ENCODE measurements around the gene GATA1. TPM values are rescaled to one million over a fixed set of nuclear protein-coding genes. Genes with fewer than 3 reads are reported as not detected.

Gene GATA1
- total RNA-seq, 4 donors from 2014 or later, result not detected

DNA sequence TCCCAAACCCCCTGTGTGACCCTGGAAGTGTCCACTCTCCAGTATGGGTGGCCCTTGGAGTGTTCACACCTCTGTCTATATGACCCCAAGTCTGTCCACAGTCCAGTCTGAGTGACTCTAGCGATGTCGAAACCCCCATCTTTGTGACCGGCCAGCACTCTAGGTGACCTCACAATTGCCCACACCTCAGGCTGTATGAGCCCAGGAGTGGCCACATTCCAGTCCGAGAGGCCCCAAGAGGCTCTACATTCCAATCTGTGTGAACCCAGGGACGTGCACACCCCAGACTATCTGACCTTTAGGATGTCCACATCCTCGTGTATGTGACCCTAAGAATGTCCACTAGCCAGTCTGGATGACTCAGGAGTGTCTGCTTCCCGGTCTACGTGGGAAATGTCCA, 32.2 kb upstream of the GATA1 start:
- no peak for DNase-seq
- TF ChIP-seq, protein P1, sequence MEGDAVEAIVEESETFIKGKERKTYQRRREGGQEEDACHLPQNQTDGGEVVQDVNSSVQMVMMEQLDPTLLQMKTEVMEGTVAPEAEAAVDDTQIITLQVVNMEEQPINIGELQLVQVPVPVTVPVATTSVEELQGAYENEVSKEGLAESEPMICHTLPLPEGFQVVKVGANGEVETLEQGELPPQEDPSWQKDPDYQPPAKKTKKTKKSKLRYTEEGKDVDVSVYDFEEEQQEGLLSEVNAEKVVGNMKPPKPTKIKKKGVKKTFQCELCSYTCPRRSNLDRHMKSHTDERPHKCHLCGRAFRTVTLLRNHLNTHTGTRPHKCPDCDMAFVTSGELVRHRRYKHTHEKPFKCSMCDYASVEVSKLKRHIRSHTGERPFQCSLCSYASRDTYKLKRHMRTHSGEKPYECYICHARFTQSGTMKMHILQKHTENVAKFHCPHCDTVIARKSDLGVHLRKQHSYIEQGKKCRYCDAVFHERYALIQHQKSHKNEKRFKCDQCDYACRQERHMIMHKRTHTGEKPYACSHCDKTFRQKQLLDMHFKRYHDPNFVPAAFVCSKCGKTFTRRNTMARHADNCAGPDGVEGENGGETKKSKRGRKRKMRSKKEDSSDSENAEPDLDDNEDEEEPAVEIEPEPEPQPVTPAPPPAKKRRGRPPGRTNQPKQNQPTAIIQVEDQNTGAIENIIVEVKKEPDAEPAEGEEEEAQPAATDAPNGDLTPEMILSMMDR (IDR thresholded peaks at IDR 0.05), result no peak
- no peak for TF ChIP-seq POLR2A (IDR thresholded peaks at IDR 0.05)
- Histone ChIP-seq H3K27me3 (no peaks in the 10 kb centered on the region), H3K27ac (no peak overlapping the region), H3K9me3 (no peaks in the 10 kb centered on the region), H3K4me1 (no peaks in the 10 kb centered on the region), H3K4me3 (no peak overlapping the region), H3K36me3 (no peaks in the 10 kb centered on the region)

DNA sequence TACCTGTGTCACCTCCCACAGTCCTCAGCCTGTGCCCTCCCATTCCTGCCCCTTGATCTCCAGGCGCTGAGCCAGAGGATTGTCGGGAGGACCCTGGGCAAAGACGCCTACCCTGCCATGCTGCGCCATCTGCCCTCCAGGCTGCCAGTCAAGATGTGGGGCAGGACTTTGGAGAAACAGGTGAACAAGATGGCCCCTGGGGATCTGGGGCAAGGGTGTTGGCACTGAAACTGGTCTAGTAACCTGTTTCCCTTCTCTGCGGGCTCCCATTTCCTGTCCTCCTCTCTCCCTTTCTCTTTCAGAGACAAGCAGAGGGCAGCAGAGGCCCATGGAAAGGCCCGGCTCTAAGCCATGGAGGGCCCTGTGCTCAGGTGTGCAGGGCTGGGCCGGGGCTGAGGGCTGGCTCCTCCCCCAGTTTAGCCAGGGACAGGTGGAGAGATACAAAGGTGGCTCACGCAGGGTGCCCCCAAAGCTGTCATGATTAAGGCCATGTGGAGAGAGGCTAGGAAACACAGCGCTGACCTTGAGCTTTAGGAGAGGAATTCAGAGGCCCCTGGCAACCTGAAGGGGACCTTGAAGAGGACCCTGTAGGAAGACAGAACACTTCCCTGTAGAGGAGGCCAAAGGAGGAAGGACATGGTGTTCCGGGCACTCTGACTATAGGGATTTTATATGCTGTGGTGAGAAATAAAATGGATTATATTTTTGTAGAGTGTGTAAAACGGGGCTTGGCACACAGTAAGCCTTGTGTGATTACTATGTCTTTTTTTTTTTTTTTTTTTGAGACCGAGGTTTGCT, 24.5 kb upstream of the GATA1 start, which contains the start of gene GLOD5:
Gene GLOD5 (plus strand): TSS at position 74 of the 798 bp plus-strand sequence. CDS start 44 bp downstream, at position 118.
- Histone ChIP-seq H3K4me3 (peak within 1 kb of the TSS in 1 of 4 donors; percentile 26), H3K4me1 (no peaks in the 10 kb centered on the region), H3K27ac (peak within 1 kb of the TSS in 2 of 4 donors; percentile 68 to 81), H3K9me3 (no peaks in the 10 kb centered on the region), H3K27me3 (no peaks in the 10 kb centered on the region), H3K36me3 (no peaks in the 10 kb centered on the region)
- TF ChIP-seq, protein P1 (IDR thresholded peaks at IDR 0.05), result peak in 3 of 6 experiments; percentile 53 to 65 (median 58)
- TF ChIP-seq POLR2A (IDR thresholded peaks at IDR 0.05), result no peak
- peak in 2 of 3 donors; percentile 78 for DNase-seq

DNA sequence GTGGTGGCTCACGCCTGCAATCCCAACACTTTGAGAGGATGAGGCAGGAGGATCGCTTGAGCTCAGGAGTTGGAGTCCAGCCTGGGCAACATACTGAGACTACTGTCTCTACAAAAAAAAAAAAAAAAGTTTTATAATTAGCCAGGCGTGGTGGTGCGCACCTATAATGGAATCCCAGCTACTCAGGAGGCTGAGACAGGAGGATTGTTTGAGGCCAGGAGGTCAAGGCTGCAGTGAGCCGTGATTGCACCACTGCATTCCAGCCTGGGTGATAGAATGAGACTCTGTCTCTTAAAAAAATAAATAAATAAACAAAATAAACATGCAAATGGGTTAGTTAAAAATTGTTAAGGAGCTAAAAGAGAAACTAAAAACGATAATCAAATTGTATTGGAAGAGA, 17.2 kb upstream of the GATA1 start:
- Histone ChIP-seq H3K27ac (no peak overlapping the region), H3K27me3 (no peaks in the 10 kb centered on the region), H3K4me1 (no peaks in the 10 kb centered on the region), H3K36me3 (no peaks in the 10 kb centered on the region), H3K9me3 (no peaks in the 10 kb centered on the region), H3K4me3 (no peak overlapping the region)
- DNase-seq, result no peak
- TF ChIP-seq, protein P1 (IDR thresholded peaks at IDR 0.05), result no peak

DNA sequence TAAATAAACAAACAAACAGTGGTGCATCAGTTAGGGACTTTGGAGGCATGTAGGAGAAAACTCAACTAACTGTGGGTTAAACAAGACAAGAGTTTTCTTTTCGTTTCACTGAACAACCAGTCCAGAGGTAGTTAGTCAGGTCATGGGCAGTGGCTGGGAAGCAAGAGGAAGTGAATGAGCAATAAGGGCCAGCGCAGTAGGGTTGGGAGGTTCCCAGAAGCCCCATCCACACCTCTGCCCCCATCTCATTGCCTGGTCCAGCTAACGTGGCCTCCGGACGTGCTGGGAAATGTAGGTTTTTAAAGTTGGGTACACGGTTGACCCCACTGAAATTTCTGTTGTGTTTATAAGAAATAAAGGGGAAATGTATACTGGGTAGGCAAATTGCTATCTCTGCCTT, 16.1 kb upstream of the GATA1 start:
- no peak overlapping the region for H3K4me3 ChIP-seq
- H3K27ac ChIP-seq, result no peak overlapping the region
- DNase-seq, result no peak
- H3K9me3 ChIP-seq, result no peaks in the 10 kb centered on the region
- TF ChIP-seq POLR2A (IDR thresholded peaks at IDR 0.05), result no peak
- TF ChIP-seq, protein P1 (IDR thresholded peaks at IDR 0.05), result no peak
- H3K36me3 ChIP-seq, result no peaks in the 10 kb centered on the region
- H3K27me3 ChIP-seq, result no peaks in the 10 kb centered on the region
- H3K4me1 ChIP-seq, result no peaks in the 10 kb centered on the region

DNA sequence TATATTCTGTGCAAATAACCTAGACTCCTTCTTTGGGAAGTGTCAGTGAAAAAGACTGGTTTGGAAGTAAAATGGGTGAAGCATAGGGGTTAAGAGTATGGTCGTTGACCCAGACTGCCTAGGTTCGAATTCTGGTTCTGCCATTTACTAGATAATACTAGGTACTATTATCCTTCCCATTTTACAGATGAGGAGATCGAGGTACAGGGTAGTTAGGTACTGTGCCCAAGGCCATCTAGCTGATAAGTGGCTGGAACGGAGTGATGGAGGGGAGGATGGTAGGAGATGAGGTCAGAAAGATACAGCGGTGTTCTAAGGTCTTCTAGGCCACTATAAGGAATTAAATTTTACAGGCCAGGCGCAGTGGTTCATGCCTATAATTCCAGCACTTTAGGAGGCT, 13.8 kb upstream of the GATA1 start:
- Histone ChIP-seq H3K4me3 (no peak overlapping the region), H3K4me1 (no peaks in the 10 kb centered on the region), H3K27ac (no peak overlapping the region), H3K27me3 (no peaks in the 10 kb centered on the region), H3K9me3 (no peaks in the 10 kb centered on the region), H3K36me3 (no peaks in the 10 kb centered on the region)
- DNase-seq, result no peak
- TF ChIP-seq POLR2A (IDR thresholded peaks at IDR 0.05), result no peak

DNA sequence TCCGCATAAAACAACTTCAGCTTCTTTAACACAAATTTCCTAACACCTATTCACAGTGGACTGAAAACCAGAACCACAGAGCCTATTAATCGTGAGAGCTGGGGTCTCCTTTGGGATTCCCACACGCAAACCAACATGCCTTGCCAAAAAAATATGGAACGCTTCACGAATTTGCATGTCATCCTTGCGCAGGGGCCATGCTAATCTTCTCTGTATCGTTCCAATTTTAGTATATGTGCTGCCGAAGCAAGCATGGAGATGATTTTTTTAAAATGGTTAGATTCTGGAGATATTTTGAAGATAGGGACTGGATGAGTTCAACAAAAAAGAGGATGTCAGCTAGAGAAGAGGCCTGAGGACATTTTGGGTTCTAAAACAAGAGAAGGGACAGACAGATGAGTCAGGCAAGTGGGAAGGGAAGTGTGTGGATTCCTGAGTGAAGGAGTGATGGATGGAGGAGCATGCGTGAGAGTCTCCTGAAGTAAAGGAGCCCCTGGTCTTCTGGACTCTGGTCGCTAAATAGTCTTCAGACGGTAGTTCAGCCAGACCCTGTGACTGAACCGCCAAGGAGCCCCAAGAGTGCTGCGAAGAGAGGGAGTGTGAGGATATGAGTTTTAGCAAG, 9.5 kb upstream of the GATA1 start:
- DNase-seq, result no peak
- Histone ChIP-seq H3K27ac (no peak overlapping the region), H3K4me3 (no peak overlapping the region), H3K27me3 (no peaks in the 10 kb centered on the region), H3K36me3 (no peaks in the 10 kb centered on the region), H3K9me3 (no peaks in the 10 kb centered on the region), H3K4me1 (no peaks in the 10 kb centered on the region)
- TF ChIP-seq, protein P1 (IDR thresholded peaks at IDR 0.05), result no peak
- TF ChIP-seq POLR2A (IDR thresholded peaks at IDR 0.05), result no peak
